Glutamatergic neuron (in vitro differentiated cells): ENCODE results near the gene CIC. TPM values are rescaled to one million over a fixed set of nuclear protein-coding genes. Genes with fewer than 3 reads are reported as not detected.
A peak's percentile ranks its signal among the peaks of the same experiment; 100 is the strongest.

Experiments used
- DNase-seq: peaks from one replicate; pipeline ENCODE4 v3.0.0; 2022
- H3K27ac Mint-ChIP-seq: one replicate; pipeline ENCODE4 v1.8.0; 2020; ENCODE audit warnings: mild to moderate bottlenecking, mixed read lengths, inconsistent platforms; ENCODE audit not compliant: unreplicated experiment
- H3K27me3 Mint-ChIP-seq: one replicate; pipeline ENCODE4 v1.8.0; 2020; ENCODE audit warnings: mild to moderate bottlenecking, moderate library complexity, mixed read lengths, inconsistent platforms; ENCODE audit not compliant: unreplicated experiment
- H3K36me3 Mint-ChIP-seq: one replicate; pipeline ENCODE4 v1.8.0; 2020; ENCODE audit warnings: mild to moderate bottlenecking, mixed read lengths, inconsistent platforms; ENCODE audit not compliant: unreplicated experiment
- H3K4me1 Mint-ChIP-seq: one replicate; pipeline ENCODE4 v1.8.0; 2020; ENCODE audit warnings: mild to moderate bottlenecking, low read depth, mixed read lengths, inconsistent platforms; ENCODE audit not compliant: unreplicated experiment
- H3K4me3 Mint-ChIP-seq: one replicate; pipeline ENCODE4 v1.8.0; 2020; ENCODE audit warnings: mild to moderate bottlenecking, mixed read lengths, inconsistent platforms; ENCODE audit not compliant: unreplicated experiment
- H3K9me3 Mint-ChIP-seq: one replicate; pipeline ENCODE4 v1.8.0; 2020; ENCODE audit warnings: mild to moderate bottlenecking, moderate library complexity, mixed read lengths, inconsistent platforms; ENCODE audit not compliant: unreplicated experiment
- total RNA-seq: library from RNA; stranded (reverse); fragmentation: NEBNext Ultra II Directional; extraction: Animal tissue kit (Norgen Biotek cat#: 25700); gene quantifications from one replicate; pipeline ENCODE4 v1.2.1, GENCODE V29; 2021; ENCODE audit not compliant: unreplicated experiment
- TF ChIP-seq, protein P1 (sequence below): fragments of 200-600 bp; sonication (generic); IDR thresholded peaks from one replicate; pipeline ENCODE4 v1.5.0; 2021; ENCODE audit not compliant: partially characterized antibody, unreplicated experiment

Gene CIC
- total RNA-seq, 1 donor from 2014 or later = 150 TPM

DNA sequence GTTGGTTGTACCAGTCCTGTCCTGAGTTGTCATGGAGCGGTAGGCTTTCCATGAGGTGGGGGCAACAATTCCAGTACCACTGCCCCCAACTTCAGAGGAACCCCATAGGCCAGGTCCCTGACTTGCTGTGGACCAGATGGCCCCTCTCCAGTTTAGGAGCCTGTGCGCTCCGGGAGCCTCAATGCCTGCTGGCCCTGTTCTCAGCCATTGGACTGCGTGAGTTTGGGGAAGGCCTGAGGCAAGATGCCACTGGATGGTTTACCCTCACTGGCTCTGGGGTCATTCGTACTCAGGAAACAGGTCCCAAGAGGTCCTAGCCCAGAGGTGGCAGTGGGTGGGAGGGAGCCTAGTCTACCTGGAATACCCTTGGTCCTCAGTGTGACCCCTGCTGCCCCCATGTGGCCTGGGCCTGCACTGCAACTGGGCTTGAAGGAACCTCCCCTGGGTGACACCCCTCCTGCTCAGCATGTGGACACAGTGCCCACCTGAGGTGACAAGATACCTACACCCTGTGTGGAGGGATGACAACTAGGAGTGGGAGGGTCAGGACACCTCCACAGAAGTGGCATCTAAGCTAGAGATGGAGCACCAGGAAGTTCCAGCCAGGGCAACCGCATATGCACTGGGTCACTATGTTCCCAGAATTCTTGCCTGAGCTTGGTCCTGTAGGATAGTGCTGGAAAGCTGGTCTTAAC lies 26.9 kb downstream of the CIC start:
- H3K4me1 Mint-ChIP-seq = peaks cover 4% of the 10 kb centered on the region
- peaks cover 15% of the 10 kb centered on the region for H3K9me3 Mint-ChIP-seq
- no peak overlapping the region for H3K4me3 Mint-ChIP-seq
- DNase-seq = peak; percentile 93
- TF ChIP-seq, protein P1, sequence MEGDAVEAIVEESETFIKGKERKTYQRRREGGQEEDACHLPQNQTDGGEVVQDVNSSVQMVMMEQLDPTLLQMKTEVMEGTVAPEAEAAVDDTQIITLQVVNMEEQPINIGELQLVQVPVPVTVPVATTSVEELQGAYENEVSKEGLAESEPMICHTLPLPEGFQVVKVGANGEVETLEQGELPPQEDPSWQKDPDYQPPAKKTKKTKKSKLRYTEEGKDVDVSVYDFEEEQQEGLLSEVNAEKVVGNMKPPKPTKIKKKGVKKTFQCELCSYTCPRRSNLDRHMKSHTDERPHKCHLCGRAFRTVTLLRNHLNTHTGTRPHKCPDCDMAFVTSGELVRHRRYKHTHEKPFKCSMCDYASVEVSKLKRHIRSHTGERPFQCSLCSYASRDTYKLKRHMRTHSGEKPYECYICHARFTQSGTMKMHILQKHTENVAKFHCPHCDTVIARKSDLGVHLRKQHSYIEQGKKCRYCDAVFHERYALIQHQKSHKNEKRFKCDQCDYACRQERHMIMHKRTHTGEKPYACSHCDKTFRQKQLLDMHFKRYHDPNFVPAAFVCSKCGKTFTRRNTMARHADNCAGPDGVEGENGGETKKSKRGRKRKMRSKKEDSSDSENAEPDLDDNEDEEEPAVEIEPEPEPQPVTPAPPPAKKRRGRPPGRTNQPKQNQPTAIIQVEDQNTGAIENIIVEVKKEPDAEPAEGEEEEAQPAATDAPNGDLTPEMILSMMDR = peak; percentile 90
- peaks cover 6% of the 10 kb centered on the region for H3K27me3 Mint-ChIP-seq
- peak overlapping the region; percentile 55 for H3K27ac Mint-ChIP-seq
- peaks cover 4% of the 10 kb centered on the region for H3K36me3 Mint-ChIP-seq

DNA sequence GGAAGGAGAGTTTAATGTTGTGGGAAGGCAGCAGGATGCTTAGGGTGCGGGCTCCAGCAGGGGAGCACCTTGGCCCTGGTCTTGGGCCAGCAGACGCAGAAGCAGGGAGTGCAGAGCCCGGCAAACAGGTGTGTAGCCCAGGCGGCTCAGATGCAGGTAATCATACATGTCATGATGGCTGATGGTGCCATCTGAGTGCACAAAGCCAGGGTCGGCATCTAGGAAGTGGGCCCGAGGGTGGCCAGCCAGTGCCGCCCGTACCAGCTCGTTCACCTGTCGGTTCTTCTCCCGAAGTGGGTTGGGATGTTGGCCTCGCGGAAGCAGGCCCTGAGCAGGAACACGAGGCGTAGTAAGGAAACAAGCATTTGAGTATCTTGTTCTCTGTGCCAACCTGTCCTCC lies 28.0 kb downstream of the CIC start:
- Mint-ChIP-seq H3K27ac (no peak overlapping the region), H3K4me3 (no peak overlapping the region), H3K9me3 (peaks cover 13% of the 10 kb centered on the region), H3K27me3 (peaks cover 3% of the 10 kb centered on the region), H3K36me3 (no peaks in the 10 kb centered on the region), H3K4me1 (peaks cover 2% of the 10 kb centered on the region)
- no peak for DNase-seq
- TF ChIP-seq, protein P1 = no peak

DNA sequence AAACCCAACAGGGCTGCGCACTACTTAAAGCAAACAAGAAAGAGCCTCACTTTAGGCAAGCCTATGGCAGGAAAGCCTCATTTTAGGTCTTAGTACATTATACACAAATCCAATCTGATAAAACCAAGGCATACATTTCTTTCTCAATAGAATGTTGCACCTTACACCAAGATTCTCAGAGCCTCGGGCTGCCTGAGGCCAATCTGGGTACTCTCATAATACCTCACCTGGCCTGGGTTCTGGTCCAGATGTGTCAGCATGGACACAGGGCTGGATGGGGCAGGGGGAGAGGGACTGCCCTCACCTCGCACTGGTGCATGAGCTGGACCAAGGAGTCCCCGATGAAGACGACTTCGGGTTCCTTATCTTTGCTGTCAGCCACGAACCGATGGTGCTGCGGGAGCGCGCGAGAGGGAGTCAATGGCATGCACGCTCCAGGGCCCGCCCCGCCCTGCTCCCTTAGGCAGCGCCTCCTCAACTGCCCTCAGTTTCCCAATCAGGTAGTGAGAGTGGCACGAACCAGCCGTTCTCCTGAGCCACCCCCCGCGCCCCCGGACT lies 32.7 kb downstream of the CIC start, which contains the start of gene PRR19:
PRR19 (plus strand) TSS at position 487 of the 558 bp plus-strand sequence. CDS start 7,453 bp downstream, outside the sequence.
- peak within 1 kb of the TSS; percentile 92 for H3K4me3 Mint-ChIP-seq
- H3K36me3 Mint-ChIP-seq = no peaks in the 10 kb centered on the region
- DNase-seq = no peak
- H3K27ac Mint-ChIP-seq = peak within 1 kb of the TSS; percentile 93
- H3K9me3 Mint-ChIP-seq = peaks cover 13% of the 10 kb centered on the region
- TF ChIP-seq, protein P1 = no peak
- H3K27me3 Mint-ChIP-seq = peaks cover 7% of the 10 kb centered on the region
- H3K4me1 Mint-ChIP-seq = peaks cover 10% of the 10 kb centered on the region

DNA sequence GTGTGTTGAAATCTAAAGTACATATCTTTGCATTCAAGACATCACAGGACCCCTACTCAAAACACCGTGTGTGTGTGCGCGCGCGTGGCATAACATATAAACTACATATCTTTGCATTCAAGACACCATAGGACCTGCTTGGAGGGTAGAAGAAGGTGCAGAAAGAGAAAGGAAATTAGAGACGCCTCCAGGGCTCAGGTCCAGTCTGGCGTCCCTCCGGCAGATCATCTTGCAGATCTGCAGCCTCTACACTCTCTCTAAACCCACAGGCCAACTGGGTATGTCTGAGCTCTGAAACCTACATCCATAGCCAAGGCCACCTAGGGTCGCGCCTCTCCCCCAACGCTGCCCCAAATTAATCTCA lies 34.0 kb downstream of the CIC start:
- H3K27ac Mint-ChIP-seq = peak overlapping the region; percentile 93
- no peak for DNase-seq
- peaks cover 10% of the 10 kb centered on the region for H3K4me1 Mint-ChIP-seq
- peaks cover 3% of the 10 kb centered on the region for H3K36me3 Mint-ChIP-seq
- TF ChIP-seq, protein P1 = no peak
- peaks cover 11% of the 10 kb centered on the region for H3K27me3 Mint-ChIP-seq
- H3K9me3 Mint-ChIP-seq = peaks cover 13% of the 10 kb centered on the region
- H3K4me3 Mint-ChIP-seq = peak overlapping the region; percentile 82

DNA sequence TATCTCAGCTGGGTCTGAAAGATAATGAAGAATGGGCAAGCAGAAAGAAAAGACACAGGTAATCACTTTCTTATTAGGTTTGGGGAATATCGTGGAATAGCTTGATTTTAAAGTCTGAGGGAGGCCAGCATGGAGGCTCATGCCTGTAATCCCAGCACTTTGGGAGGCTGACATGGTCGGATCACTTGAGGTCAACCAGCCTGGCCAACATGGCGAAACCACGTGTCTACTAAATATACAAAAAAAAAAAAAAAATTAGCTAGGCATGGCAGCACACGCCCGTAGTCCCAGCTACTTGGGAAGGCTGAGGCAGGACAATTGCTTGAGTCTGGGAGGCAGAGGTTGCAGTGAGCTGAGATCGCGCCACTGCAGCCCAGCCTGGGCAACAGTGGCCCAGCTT lies 34.8 kb downstream of the CIC start:
- no peak for DNase-seq
- Mint-ChIP-seq H3K4me3 (peak overlapping the region; percentile 82), H3K4me1 (peaks cover 10% of the 10 kb centered on the region), H3K36me3 (peaks cover 5% of the 10 kb centered on the region), H3K27ac (peak overlapping the region; percentile 70), H3K27me3 (peaks cover 11% of the 10 kb centered on the region), H3K9me3 (peaks cover 13% of the 10 kb centered on the region)
- TF ChIP-seq, protein P1 = no peak
